H1 (cell line): ENCODE data around the gene DICER1. TPM values are rescaled to one million over a fixed set of nuclear protein-coding genes. Genes with fewer than 3 reads are reported as not detected.

Experiments used
- EZH2 ChIP-seq: fragments of 200-600 bp; sonication (generic); IDR thresholded peaks from 2 replicates; pipeline ENCODE4 v1.7.1; 2012; ENCODE audit warnings: low read depth, mild to moderate bottlenecking, moderate library complexity, low read length, inconsistent platforms; ENCODE audit not compliant: severe bottlenecking
- polyA plus RNA-seq, 7 experiments: library from polyadenylated mRNA; depleted of rRNA in 3 of 7; stranded (reverse) in 5 of 7; unstranded in 2 of 7; fragments of >200 nt in 5 of 7; fragments of 200-250 nt in 2 of 7; gene quantifications; 1 replicate in 5 of 7; 2 replicates in 1 of 7; 4 replicates in 1 of 7; pipeline versions ENCODE4 v1.2.1 to v1.2.3, GENCODE V29; 2011 to 2013; ENCODE audit warnings: missing spikeins in 2 of 7, mixed read lengths in 2 of 7
- total RNA-seq: library from RNA; stranded (reverse); fragmentation: NEBNext Ultra II Directional; extraction: Animal tissue kit (Norgen Biotek cat#: 25700); gene quantifications from 2 replicates; pipeline ENCODE4 v1.2.1, GENCODE V29; 2021

Gene DICER1
- total and polyA plus RNA-seq, 2 of the 8 experiments (the other 6 are each of a cell fraction or from before 2014, with no cell fraction given) = 11.9 to 61.8 TPM

DNA sequence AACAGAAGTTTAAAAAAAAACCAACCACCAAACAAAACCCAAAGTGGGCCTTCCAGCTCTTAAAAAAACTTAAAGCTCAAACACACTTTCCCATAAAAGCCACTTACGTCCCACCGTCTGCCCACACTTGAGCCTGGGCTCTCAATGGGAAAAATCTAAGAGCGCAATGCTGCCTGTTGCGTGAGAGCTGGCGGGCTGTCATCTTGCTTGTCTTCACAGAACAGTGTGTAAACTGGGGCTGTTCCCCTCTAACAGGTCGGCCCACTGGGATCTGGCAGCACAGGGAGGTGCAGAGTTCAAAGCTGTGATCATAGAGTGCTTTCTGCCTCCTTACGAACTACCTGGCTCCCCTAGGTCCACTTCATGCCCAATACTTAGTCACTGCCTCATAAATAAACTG is 80.0 kb downstream of the DICER1 start (continued):
- TF ChIP-seq EZH2 = no peak
